Nephron (organoid): ENCODE data around the gene PPP2R2C.

Experiments
- H3K27ac Mint-ChIP-seq, 3 experiments: 2 replicates each; pipeline ENCODE4 v1.8.0; 2020; ENCODE audit warnings: mixed read lengths in 3 of 3, mild to moderate bottlenecking in 2 of 3, moderate library complexity in 1 of 3
- H3K27me3 Mint-ChIP-seq: 2 replicates; pipeline ENCODE4 v1.8.0; 2021; ENCODE audit warnings: low read depth, mild to moderate bottlenecking, moderate library complexity, mixed read lengths
- H3K36me3 Mint-ChIP-seq: 2 replicates; pipeline ENCODE4 v1.8.0; 2020; ENCODE audit warnings: low read depth, mixed read lengths
- H3K4me1 Mint-ChIP-seq: 2 replicates; pipeline ENCODE4 v1.8.0; 2020; ENCODE audit warnings: mixed read lengths
- H3K4me3 Mint-ChIP-seq, 3 experiments: 2 replicates each; pipeline ENCODE4 v1.8.0; 2020; ENCODE audit warnings: mild to moderate bottlenecking in 3 of 3, mixed read lengths in 3 of 3, moderate library complexity in 2 of 3
- H3K9me3 Mint-ChIP-seq: 2 replicates; pipeline ENCODE4 v1.8.0; 2020; ENCODE audit warnings: mixed read lengths
- TF ChIP-seq, protein P1 (sequence below), 3 experiments: fragments of 200-600 bp; sonication (generic); IDR thresholded peaks; one replicate each; pipeline ENCODE4 v1.5.0; 2021; ENCODE audit warnings: antibody characterized with exemption in 3 of 3; ENCODE audit not compliant: unreplicated experiment in 3 of 3

The PPP2R2C gene

DNA sequence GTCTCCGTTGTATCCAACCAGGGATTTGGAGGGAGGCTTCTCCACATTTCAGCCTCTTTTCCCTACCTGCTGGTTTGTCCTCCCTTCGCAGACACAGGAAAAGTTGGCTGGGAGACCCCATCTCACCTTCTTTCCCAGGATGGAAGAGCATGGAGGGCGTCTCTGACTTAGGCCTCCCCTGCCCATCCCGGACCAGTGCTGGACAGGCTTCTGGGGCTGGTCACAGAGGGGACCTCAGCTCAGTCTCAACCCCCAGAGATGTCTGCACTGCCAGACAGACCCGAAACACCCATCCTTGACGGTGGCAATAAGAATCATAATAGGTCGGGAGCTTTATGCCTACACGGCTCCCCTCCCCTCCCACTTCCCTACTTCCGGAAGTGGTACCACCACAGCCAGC lies 201.2 kb downstream of the PPP2R2C start:
- Mint-ChIP-seq H3K27ac (peak overlapping the region in 1 of 3 experiments; percentile 52), H3K9me3 (no peaks in the 10 kb centered on the region), H3K27me3 (peaks cover 4% of the 10 kb centered on the region), H3K36me3 (no peaks in the 10 kb centered on the region), H3K4me3 (peak overlapping the region; percentile 90 to 98 (median 96)), H3K4me1 (peaks cover 37% of the 10 kb centered on the region)
- TF ChIP-seq, protein P1, sequence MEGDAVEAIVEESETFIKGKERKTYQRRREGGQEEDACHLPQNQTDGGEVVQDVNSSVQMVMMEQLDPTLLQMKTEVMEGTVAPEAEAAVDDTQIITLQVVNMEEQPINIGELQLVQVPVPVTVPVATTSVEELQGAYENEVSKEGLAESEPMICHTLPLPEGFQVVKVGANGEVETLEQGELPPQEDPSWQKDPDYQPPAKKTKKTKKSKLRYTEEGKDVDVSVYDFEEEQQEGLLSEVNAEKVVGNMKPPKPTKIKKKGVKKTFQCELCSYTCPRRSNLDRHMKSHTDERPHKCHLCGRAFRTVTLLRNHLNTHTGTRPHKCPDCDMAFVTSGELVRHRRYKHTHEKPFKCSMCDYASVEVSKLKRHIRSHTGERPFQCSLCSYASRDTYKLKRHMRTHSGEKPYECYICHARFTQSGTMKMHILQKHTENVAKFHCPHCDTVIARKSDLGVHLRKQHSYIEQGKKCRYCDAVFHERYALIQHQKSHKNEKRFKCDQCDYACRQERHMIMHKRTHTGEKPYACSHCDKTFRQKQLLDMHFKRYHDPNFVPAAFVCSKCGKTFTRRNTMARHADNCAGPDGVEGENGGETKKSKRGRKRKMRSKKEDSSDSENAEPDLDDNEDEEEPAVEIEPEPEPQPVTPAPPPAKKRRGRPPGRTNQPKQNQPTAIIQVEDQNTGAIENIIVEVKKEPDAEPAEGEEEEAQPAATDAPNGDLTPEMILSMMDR (IDR thresholded peaks at IDR 0.05; ENCODE audit: unreplicated experiment in 3 of 3) = no peak

DNA sequence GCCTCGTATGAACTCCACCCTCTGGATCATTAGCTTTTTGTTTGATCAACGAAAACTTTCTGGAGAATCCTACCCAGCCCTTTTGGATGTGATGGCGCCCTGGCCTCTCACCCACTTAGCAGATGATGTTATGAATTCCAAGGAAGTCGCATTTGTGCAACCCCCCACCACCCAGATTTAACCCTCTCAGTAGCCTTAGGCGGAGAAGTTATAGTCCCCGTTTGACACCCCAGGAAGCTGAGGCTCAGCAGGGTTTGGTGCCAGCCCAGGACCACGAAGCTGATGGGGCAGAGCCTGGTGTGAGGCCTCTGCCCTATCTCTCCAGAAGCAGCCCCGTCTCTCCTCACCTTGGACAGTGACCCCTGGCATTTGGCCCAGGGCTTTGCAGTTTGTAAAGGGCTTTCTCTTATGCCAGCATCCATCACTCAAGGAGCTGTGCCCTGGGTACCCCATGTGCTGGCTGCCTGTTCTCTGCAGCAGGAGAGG lies 201.7 kb downstream of the PPP2R2C start:
- H3K9me3 Mint-ChIP-seq = no peaks in the 10 kb centered on the region
- TF ChIP-seq, protein P1 (IDR thresholded peaks at IDR 0.05; ENCODE audit: unreplicated experiment in 3 of 3) = no peak
- H3K4me1 Mint-ChIP-seq = peaks cover 35% of the 10 kb centered on the region
- peak overlapping the region; percentile 90 to 98 (median 96) for H3K4me3 Mint-ChIP-seq
- H3K27me3 Mint-ChIP-seq = peaks cover 6% of the 10 kb centered on the region
- peak overlapping the region in 2 of 3 experiments; percentile 62 to 73 for H3K27ac Mint-ChIP-seq
- H3K36me3 Mint-ChIP-seq = no peaks in the 10 kb centered on the region
